OCI-LY7 (cell line): Measurements from ENCODE around the gene POT1. TPM values are rescaled to one million over a fixed set of nuclear protein-coding genes. Genes with fewer than 3 reads are reported as not detected.

Experiments used
- BruUV-seq: library from RNA; stranded (reverse); fragments of 400-500 nt; replicated peaks from 2 replicates; lab custom pipeline; 2021; lab: Mats Ljungman, UMichigan
- CTCF ChIA-PET: fragments of 300-600 bp; sonication (Branson Sonifier 250); formaldehyde crosslinking; loops from one replicate; lab custom pipeline; 2022; ENCODE audit warnings: antibody characterized with exemption; ENCODE audit not compliant: unreplicated experiment; lab: Charles Lee
- POLR2A ChIA-PET: fragments of 300-600 bp; sonication (Branson Sonifier 250); formaldehyde crosslinking; loops from one replicate; lab custom pipeline; 2022; ENCODE audit warnings: antibody characterized with exemption; lab: Charles Lee
- DNase-seq: peaks from one replicate; pipeline ENCODE4 v3.0.0-alpha.2; 2015; ENCODE audit warnings: low spot score
- H2AFZ ChIP-seq: fragments of 200-600 bp; sonication (generic), shearing (Covaris generic); 2 replicates; pipeline ENCODE4 v1.6.1; 2014; ENCODE audit warnings: mild to moderate bottlenecking, antibody characterized with exemption, low read length, moderate library complexity
- H3K27ac ChIP-seq: fragments of 200-600 bp; sonication (generic); 2 replicates; pipeline ENCODE4 v1.5.1; 2014; ENCODE audit warnings: mixed run types, low read depth, mild to moderate bottlenecking, moderate library complexity, low read length, inconsistent platforms; ENCODE audit not compliant: poor library complexity, severe bottlenecking
- H3K36me3 ChIP-seq: fragments of 200-600 bp; sonication (generic); 2 replicates; pipeline ENCODE4 v1.6.1; 2014; ENCODE audit warnings: mild to moderate bottlenecking, antibody characterized with exemption, low read length, moderate library complexity, mixed read lengths; ENCODE audit not compliant: insufficient read depth
- H3K4me1 ChIP-seq: fragments of 200-600 bp; sonication (generic); 2 replicates; pipeline ENCODE4 v1.5.1; 2014; ENCODE audit warnings: mild to moderate bottlenecking, low read length; ENCODE audit not compliant: insufficient read depth, poor library complexity, severe bottlenecking
- H3K4me2 ChIP-seq: fragments of 200-600 bp; sonication (generic); 2 replicates; pipeline ENCODE4 v1.6.1; 2014; ENCODE audit warnings: mild to moderate bottlenecking, low read length
- H3K4me3 ChIP-seq: fragments of 200-600 bp; sonication (generic); 2 replicates; pipeline ENCODE4 v1.5.1; 2014; ENCODE audit warnings: mild to moderate bottlenecking, low read depth, low read length; ENCODE audit not compliant: poor library complexity, severe bottlenecking
- H3K79me2 ChIP-seq: fragments of 200-600 bp; sonication (generic); 2 replicates; pipeline ENCODE4 v1.6.1; 2016; ENCODE audit warnings: low read depth, mild to moderate bottlenecking, low read length, moderate library complexity, mixed read lengths; ENCODE audit not compliant: insufficient read depth
- H3K9me2 ChIP-seq: fragments of 200-600 bp; sonication (generic); 2 replicates; pipeline ENCODE4 v1.6.1; 2016; ENCODE audit warnings: mild to moderate bottlenecking, low read length, mixed read lengths; ENCODE audit not compliant: insufficient read depth
- H3K9me3 ChIP-seq: fragments of 200-600 bp; sonication (generic); 2 replicates; pipeline ENCODE4 v1.6.1; 2014; ENCODE audit warnings: mild to moderate bottlenecking, mixed run types, low read length, mixed read lengths
- H4K20me1 ChIP-seq: fragments of 200-600 bp; sonication (generic); 2 replicates; pipeline ENCODE4 v1.6.1; 2014; ENCODE audit warnings: mild to moderate bottlenecking, antibody characterized with exemption, low read length, moderate library complexity, mixed read lengths; ENCODE audit not compliant: insufficient read depth
- EZH2phosphoT487 ChIP-seq: fragments of 200-600 bp; sonication (generic); IDR thresholded peaks from 2 replicates; pipeline ENCODE4 v1.6.1; 2018; ENCODE audit warnings: low read depth, borderline replicate concordance, mild to moderate bottlenecking, mixed run types, antibody characterized with exemption, low read length, moderate library complexity, mixed read lengths
- intact Hi-C: fragments of 100-400 bp; cut with micrococcal nuclease; formaldehyde crosslinking; loops from one replicate; pipeline ENCODE4 v1.10.0; 2022; ENCODE audit not compliant: unreplicated experiment
- total RNA-seq, 2 experiments: library from RNA; depleted of rRNA in 1 of 2; stranded (reverse); fragments of >200 nt in 1 of 2; shearing (Covaris generic) in 1 of 2; gene quantifications; 2 replicates each; pipeline ENCODE4 v1.2.3, GENCODE V29; 2014 to 2022
- TF ChIP-seq, protein P1 (sequence below): fragments of 200-600 bp; sonication (generic); conservative IDR thresholded peaks from 2 replicates; pipeline ENCODE4 v1.5.1; 2014; ENCODE audit warnings: mild to moderate bottlenecking, antibody characterized with exemption, low read length, moderate library complexity, mixed read lengths

Gene POT1
- total RNA-seq, 2 experiments from 2014 or later = 34.7 to 46.5 TPM

DNA sequence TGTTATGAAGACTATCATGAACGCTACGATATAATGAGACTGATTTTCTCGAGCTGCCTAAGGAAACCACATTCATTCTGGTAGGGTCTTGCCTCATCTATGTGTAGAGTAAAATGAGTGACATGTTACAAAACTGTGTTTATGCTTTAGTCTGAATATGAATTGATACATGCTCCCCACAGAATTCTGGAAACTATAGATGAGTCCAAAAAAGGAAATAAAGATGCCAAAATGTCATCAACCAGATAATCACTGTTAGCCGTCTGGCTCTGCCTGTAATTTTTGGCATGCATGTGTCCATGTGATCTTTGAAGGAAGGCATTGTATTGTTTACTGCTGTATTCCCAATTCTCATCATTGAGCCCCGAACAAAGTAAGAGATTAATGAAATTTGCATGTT lies 121.4 kb downstream of the POT1 start:
- H3K4me1 ChIP-seq = no peaks in the 10 kb centered on the region
- BruUV-seq = no TSS peak
- no peak overlapping the region for H3K27ac ChIP-seq
- CTCF ChIA-PET = no interaction called here
- H3K4me2 ChIP-seq = no peak overlapping the region
- no peak for DNase-seq
- H3K9me3 ChIP-seq = no peaks in the 10 kb centered on the region
- H3K4me3 ChIP-seq = no peak overlapping the region
- TF ChIP-seq, protein P1, sequence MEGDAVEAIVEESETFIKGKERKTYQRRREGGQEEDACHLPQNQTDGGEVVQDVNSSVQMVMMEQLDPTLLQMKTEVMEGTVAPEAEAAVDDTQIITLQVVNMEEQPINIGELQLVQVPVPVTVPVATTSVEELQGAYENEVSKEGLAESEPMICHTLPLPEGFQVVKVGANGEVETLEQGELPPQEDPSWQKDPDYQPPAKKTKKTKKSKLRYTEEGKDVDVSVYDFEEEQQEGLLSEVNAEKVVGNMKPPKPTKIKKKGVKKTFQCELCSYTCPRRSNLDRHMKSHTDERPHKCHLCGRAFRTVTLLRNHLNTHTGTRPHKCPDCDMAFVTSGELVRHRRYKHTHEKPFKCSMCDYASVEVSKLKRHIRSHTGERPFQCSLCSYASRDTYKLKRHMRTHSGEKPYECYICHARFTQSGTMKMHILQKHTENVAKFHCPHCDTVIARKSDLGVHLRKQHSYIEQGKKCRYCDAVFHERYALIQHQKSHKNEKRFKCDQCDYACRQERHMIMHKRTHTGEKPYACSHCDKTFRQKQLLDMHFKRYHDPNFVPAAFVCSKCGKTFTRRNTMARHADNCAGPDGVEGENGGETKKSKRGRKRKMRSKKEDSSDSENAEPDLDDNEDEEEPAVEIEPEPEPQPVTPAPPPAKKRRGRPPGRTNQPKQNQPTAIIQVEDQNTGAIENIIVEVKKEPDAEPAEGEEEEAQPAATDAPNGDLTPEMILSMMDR = no peak
- no peak for TF ChIP-seq EZH2phosphoT487
- intact Hi-C loops = no loop called here
- no peaks in the 10 kb centered on the region for H3K79me2 ChIP-seq
- H2AFZ ChIP-seq = no peak overlapping the region
- H3K36me3 ChIP-seq = no peaks in the 10 kb centered on the region
- POLR2A ChIA-PET = no interaction called here
- no peaks in the 10 kb centered on the region for H3K9me2 ChIP-seq
- no peaks in the 10 kb centered on the region for H4K20me1 ChIP-seq

GRCh38 chr7:124801330-124801895 lies 128.2 kb downstream of the POT1 start:
- intact Hi-C loops = no loop called here
- CTCF ChIA-PET = no interaction called here

GRCh38 chr7:124800386-124800785 lies 129.2 kb downstream of the POT1 start:
- Histone ChIP-seq H2AFZ (no peak overlapping the region), H3K36me3 (no peaks in the 10 kb centered on the region), H3K9me2 (no peaks in the 10 kb centered on the region), H3K27ac (no peak overlapping the region), H3K4me1 (no peaks in the 10 kb centered on the region), H3K79me2 (no peaks in the 10 kb centered on the region), H3K4me3 (no peak overlapping the region), H3K9me3 (no peaks in the 10 kb centered on the region), H3K4me2 (no peak overlapping the region), H4K20me1 (no peaks in the 10 kb centered on the region)
- ChIA-PET CTCF (no interaction called here), POLR2A (interaction anchor here (0.7 kb wide), 1 partner anchor 27 kb away, joined by 3 read pairs; no protein-coding TSS in a partner anchor)
- no peak for DNase-seq
- intact Hi-C loops = no loop called here
- BruUV-seq = no TSS peak
- no peak for TF ChIP-seq EZH2phosphoT487
- TF ChIP-seq, protein P1 = no peak

More at GRCh38 chr7:124801330-124801895, 128.2 kb downstream of the POT1 start:
- H3K9me2 ChIP-seq = no peaks in the 10 kb centered on the region
- no peak for DNase-seq
- no peaks in the 10 kb centered on the region for H4K20me1 ChIP-seq
- no peaks in the 10 kb centered on the region for H3K79me2 ChIP-seq
- TF ChIP-seq, protein P1 = no peak
- no peak for TF ChIP-seq EZH2phosphoT487
- no peaks in the 10 kb centered on the region for H3K36me3 ChIP-seq
- H3K4me1 ChIP-seq = no peaks in the 10 kb centered on the region
- no peak overlapping the region for H3K4me2 ChIP-seq
- H2AFZ ChIP-seq = no peak overlapping the region
- no peak overlapping the region for H3K4me3 ChIP-seq
- no peak overlapping the region for H3K27ac ChIP-seq
- BruUV-seq = no TSS peak
- POLR2A ChIA-PET = interaction anchor here (0.7 kb wide), 1 partner anchor 26 kb away, joined by 3 read pairs; no protein-coding TSS in a partner anchor
- H3K9me3 ChIP-seq = no peaks in the 10 kb centered on the region
